GM21786 (cell line): ENCODE results near the gene EMB.
A peak's percentile ranks its signal among the peaks of the same experiment; 100 is the strongest.
"Not testable (repeated sequence)": the region's sequence is repeated elsewhere in the genome, so short reads cannot be mapped to it uniquely, and the experiment has no call there.

ENCODE experiments used
- ATAC-seq: cut with Tn5 transposase; IDR thresholded peaks from one replicate; pipeline ENCODE4 v1.9.1; 2021; ENCODE audit not compliant: unreplicated experiment

EMB gene

GRCh38 chr5:50440651-50441492 is at the start of gene EMB:
EMB (minus strand) TSS chr5:50441288; CDS start chr5:50441151, 137 bp downstream.
- peak; percentile 51 for ATAC-seq

DNA sequence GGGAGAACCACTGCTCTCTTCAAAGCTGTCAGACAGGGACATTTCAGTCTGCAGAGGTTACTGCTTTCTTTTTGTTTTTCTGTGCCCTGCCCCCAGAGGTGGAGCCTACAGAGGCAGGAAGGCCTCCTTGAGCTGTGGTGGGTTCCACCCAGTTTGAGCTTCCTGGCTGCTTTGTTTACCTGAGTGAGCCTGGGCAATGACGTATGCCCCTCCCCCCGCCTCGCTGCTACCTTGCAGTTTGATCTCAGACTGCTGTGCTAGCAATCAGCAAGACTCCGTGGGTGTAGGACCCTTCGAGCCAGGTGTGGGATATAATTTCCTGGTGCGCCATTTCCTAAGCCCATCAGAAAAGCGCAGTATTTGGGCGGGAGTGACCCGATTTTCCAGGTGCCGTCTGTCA is 48.4 kb upstream of the EMB start:
- not testable (repeated sequence) for ATAC-seq

DNA sequence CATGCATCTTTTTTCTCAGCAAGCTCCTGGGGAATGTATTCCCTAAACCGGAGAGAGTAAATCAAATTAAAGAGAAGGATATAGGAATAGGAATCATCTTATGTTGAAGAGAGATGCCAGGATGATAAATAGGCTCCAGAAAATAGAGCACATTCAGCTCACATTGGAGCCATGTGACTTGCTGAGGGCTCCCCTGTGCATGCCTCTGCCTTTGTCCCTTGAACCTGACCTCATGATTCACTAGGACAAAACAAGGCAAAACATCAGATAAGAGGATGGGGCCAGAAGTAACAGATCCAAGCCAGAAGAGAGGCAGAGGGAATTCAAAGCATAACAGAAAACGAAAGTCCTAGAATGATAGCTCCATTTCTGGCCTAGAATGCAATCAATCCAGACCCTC is 37.7 kb upstream of the EMB start:
- not testable (repeated sequence) for ATAC-seq

GRCh38 chr5:50476549-50476948 is 35.5 kb upstream of the EMB start:
- ATAC-seq = peak; percentile 98

- not testable (repeated sequence) for ATAC-seq
These were observed 23.9 kb upstream of the EMB start for GRCh38 chr5:50465015-50465414.

DNA sequence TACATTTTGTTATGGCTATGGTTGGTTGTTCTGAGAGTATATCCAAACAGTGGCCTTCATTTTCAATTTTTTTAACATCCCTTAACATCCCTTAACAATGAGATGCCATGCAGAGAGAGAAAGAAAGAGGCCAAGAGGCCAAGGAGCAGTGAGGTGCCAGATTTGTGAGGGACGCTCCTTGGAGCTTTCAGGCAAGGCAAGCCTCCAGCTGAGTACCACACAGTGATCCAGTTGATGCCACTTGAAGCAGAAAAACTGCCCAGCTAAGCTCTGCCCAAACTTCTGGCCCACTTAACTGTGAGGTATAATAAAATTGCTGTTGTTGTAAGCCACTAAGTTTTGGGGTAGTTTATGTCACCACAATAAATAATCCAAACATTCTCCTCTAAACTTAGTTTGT is 22.6 kb upstream of the EMB start:
- ATAC-seq = no peak

GRCh38 chr5:50463047-50463446 is 22.0 kb upstream of the EMB start:
- ATAC-seq = no peak

DNA sequence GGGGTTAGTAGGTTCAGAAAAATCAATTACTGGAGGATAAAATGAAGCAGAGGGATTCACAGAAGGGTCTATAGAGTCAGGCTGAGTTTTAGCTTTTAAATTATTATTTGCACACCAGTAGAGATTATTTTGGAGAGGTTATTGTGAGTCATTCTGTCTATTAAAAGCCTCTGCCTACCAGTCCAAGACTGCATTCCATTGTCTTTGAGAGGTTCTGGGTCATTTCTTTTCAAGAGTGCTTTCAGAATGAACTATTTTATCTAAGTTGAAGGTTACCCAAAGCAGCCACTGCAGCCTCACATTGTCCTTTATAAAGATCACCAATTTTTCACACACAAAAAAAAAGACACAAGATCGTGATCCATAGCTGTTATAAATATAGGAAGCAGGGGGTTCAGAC is 21.5 kb upstream of the EMB start:
- not testable (repeated sequence) for ATAC-seq

- ATAC-seq = not testable (repeated sequence)
These were observed 17.3 kb upstream of the EMB start for GRCh38 chr5:50458372-50458771.

- not testable (repeated sequence) for ATAC-seq
These were observed 8.2 kb upstream of the EMB start for GRCh38 chr5:50449241-50449640.

GRCh38 chr5:50447941-50448340 is 6.9 kb upstream of the EMB start:
- ATAC-seq = no peak

DNA sequence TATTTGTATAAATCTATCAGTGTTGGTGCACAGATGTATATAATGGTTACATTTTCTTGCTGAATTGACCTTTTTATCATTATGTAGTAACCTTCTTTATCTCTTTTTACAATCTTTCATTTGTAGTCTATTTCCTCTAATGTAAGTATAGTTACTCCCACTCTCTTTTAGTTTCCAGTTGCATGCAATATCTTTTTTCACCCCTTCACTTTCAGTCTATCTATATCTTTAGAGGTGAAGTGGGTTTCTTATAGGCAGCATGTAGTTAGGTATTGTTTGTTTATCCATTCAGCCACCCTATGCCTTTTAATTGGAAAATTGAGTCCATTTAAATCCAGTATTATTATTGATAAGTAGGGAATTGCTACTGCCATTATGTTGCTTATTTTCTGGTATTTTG is 6.1 kb upstream of the EMB start:
- no peak for ATAC-seq

DNA sequence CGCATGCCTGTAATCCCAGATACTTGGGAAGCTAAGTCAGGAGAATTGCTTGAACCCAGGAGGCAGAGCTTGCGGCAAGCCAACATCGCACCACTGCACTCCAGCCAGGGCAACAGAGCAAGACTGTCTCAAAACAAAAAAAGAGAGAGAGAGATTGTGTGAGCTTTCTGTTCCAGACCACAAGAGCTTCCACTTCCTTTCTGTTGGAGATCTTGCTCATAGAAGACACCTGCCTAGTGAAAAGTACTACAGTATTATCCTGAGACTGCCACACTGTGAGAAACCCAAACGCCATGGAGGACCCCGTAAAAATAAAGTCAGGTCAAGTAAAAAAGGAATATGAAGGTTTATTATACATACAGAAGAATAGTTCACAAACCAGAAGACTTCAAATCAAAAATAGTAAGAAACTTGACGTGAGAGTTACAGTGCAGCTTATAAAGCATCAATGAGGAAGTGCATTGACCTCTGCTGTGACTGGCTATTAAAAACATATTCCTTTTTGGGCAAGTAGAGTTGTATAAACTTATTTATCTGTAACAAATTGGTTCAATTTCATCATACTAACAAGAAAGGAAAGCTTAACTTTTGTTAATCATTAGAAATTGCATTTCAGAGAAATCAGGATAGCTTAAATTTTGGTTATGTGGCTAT is 4.3 kb upstream of the EMB start:
- ATAC-seq = peak; percentile 67

GRCh38 chr5:50442559-50443539 is 1.8 kb upstream of the EMB start:
- not testable (repeated sequence) for ATAC-seq

GRCh38 chr5:50441493-50441955 is 436 bp upstream of the EMB start:
- ATAC-seq = peak; percentile 5

GRCh38 chr5:50439221-50439620 is 1.9 kb downstream of the EMB start:
- no peak for ATAC-seq

GRCh38 chr5:50438060-50438459 is 3.0 kb downstream of the EMB start:
- ATAC-seq = not testable (repeated sequence)

DNA sequence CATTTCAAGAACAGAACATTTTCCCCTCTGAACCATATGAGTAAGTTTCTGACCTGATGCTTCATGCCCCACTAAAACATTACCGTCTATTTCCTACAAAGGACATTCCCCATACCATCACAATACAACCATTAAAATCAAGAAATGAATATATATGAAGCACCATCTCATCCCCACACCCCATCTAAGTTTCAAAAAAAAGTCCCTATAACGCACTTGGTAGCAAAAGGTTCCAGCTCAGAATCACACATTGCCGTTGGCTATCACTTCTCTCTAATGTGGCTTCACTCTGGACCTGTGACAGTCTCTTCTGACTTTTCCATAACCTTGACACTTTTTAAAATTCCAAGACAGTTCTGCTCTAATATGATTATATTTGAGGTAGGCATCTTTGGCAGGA is 5.9 kb downstream of the EMB start:
- no peak for ATAC-seq

GRCh38 chr5:50431133-50431904 is 9.8 kb downstream of the EMB start:
- not testable (repeated sequence) for ATAC-seq

DNA sequence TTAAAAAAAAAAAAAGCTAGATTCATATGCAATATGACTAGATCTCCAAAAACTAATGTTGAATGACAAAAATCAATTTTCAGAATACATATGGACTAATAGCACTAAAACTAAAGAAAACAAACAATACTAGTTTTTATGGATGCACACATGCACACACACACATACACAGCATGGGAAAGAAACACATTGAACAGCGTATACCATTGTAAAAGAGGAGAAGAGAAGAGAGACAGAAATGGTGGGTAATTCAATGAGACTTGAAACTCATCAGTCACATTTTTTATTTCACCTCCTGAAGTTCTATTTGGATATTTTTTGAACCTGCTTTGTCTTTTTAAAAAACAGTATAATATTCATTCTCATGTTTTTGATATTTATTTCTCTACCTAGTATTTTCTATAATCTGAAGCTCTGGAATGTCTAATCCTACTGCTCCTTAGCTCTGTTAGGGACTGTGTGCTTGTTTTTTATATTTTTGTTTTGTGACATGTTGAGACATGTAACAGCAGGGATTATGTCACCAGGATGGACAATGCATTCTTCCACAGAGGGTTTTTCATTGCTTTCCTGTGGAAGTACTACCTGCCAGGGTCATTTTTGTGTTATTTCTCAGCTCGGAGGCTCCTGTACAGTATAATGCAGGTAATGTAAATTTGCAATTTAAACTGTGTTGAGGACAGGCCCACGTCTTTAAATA is 17.8 kb downstream of the EMB start:
- ATAC-seq = not testable (repeated sequence)
